Vagina (tissue), 2 donors: ENCODE results near the gene GPR4. TPM values are rescaled to one million over a fixed set of nuclear protein-coding genes. Genes with fewer than 3 reads are reported as not detected.

Source experiments
- DNase-seq, 2 donors: peaks; one replicate each; pipeline ENCODE4 v3.0.0-alpha.2; 2017; ENCODE audit errors: extremely low spot score in 2 of 2
- H3K27ac ChIP-seq: fragments of 200-600 bp; sonication (generic); one replicate; pipeline ENCODE4 v1.5.1; 2019
- H3K27me3 ChIP-seq: fragments of 200-600 bp; sonication (generic); one replicate; pipeline ENCODE4 v1.5.1; 2019
- H3K36me3 ChIP-seq, 2 donors: fragments of 200-600 bp; sonication (generic); one replicate each; pipeline ENCODE4 v1.5.1; 2017 to 2019
- H3K4me1 ChIP-seq: fragments of 200-600 bp; sonication (generic); one replicate; pipeline ENCODE4 v1.5.1; 2019
- H3K4me3 ChIP-seq, 2 donors: fragments of 200-600 bp; sonication (generic); 1 replicate in 1 of 2; 2 replicates in 1 of 2; pipeline ENCODE4 v1.5.1; 2016 to 2019
- H3K9me3 ChIP-seq: fragments of 200-600 bp; sonication (generic); one replicate; pipeline ENCODE4 v1.5.1; 2019
- CTCF ChIP-seq, 3 experiments: fragments of 450-650 bp in 2 of 3; fragments of 200-600 bp in 1 of 3; sonication (generic) in 1 of 3; IDR thresholded peaks; one replicate each; pipeline ENCODE4 v1.5.1; 2017 to 2019; ENCODE audit warnings: antibody characterized with exemption in 3 of 3, mild to moderate bottlenecking in 2 of 3, moderate library complexity in 2 of 3
- POLR2A ChIP-seq, 2 donors: fragments of 450-650 bp; IDR thresholded peaks; one replicate each; pipeline ENCODE4 v1.6.1; 2017; ENCODE audit warnings: antibody characterized with exemption in 2 of 2, mild to moderate bottlenecking in 2 of 2, moderate library complexity in 2 of 2
- POLR2AphosphoS5 ChIP-seq, 2 donors: sonication (generic); formaldehyde crosslinking; IDR thresholded peaks; one replicate each; pipeline ENCODE4 v1.9.0; 2017; ENCODE audit warnings: antibody characterized with exemption in 2 of 2, mild to moderate bottlenecking in 2 of 2, low read depth in 1 of 2; ENCODE audit not compliant: insufficient read depth in 1 of 2
- intact Hi-C: fragments of 100-400 bp; cut with DNase I; formaldehyde crosslinking; loops from one replicate; pipeline ENCODE4 v1.15.1; 2023
- total RNA-seq: library from RNA; depleted of rRNA; stranded (reverse); fragments of >200 nt; gene quantifications from one replicate; pipeline ENCODE4 v1.2.3, GENCODE V29; 2016

The GPR4 gene
- total RNA-seq, 1 donor from 2014 or later = 3.4 TPM

- H3K4me1 ChIP-seq = peaks cover 62% of the 10 kb centered on the region
- H3K27ac ChIP-seq = peak overlapping the region; percentile 77
- H3K9me3 ChIP-seq = no peaks in the 10 kb centered on the region
- H3K36me3 ChIP-seq = no peaks in the 10 kb centered on the region
- intact Hi-C loops = loop anchor here (5.0 kb wide), 1 partner anchor 34 kb away; no protein-coding TSS in a partner anchor
- DNase-seq = no peak
- TF ChIP-seq POLR2AphosphoS5 (IDR thresholded peaks at IDR 0.05; ENCODE audit: insufficient read depth in 1 of 2, low read depth in 1 of 2) (no peak), CTCF (IDR thresholded peaks at IDR 0.05) (no peak), POLR2A (IDR thresholded peaks at IDR 0.05) (no peak)
- peak overlapping the region in 1 of 2 donors; percentile 56 for H3K4me3 ChIP-seq
- no peaks in the 10 kb centered on the region for H3K27me3 ChIP-seq
Observed at GRCh38 chr19:45640849-45641273, 38.8 kb upstream of the GPR4 start.

GRCh38 chr19:45638930-45639729 lies 37.1 kb upstream of the GPR4 start, which contains the start of gene EML2:
Gene EML2, minus strand, starts transcription at chr19:45639397. Its CDS starts 21 bp downstream, at chr19:45639376.
- H3K27ac ChIP-seq = peak within 1 kb of the TSS; percentile 68
- TF ChIP-seq POLR2AphosphoS5 (IDR thresholded peaks at IDR 0.05; ENCODE audit: insufficient read depth in 1 of 2, low read depth in 1 of 2) (peak in 1 of 2 donors; percentile 48), POLR2A (IDR thresholded peaks at IDR 0.05) (no peak)
- H3K36me3 ChIP-seq = no peaks in the 10 kb centered on the region
- DNase-seq = no peak
- intact Hi-C loops = no loop called here
- peak within 1 kb of the TSS; percentile 63 to 69 for H3K4me3 ChIP-seq
- H3K4me1 ChIP-seq = peaks cover 52% of the 10 kb centered on the region
- H3K9me3 ChIP-seq = no peaks in the 10 kb centered on the region
- H3K27me3 ChIP-seq = no peaks in the 10 kb centered on the region

GRCh38 chr19:45637890-45638667 lies 36.1 kb upstream of the GPR4 start:
- H3K9me3 ChIP-seq = no peaks in the 10 kb centered on the region
- peak overlapping the region; percentile 68 for H3K27ac ChIP-seq
- intact Hi-C loops = no loop called here
- H3K4me3 ChIP-seq = peak overlapping the region; percentile 63 to 69
- no peaks in the 10 kb centered on the region for H3K36me3 ChIP-seq
- no peak for DNase-seq
- H3K4me1 ChIP-seq = peaks cover 46% of the 10 kb centered on the region
- H3K27me3 ChIP-seq = no peaks in the 10 kb centered on the region
- TF ChIP-seq CTCF (IDR thresholded peaks at IDR 0.05) = no peak
- TF ChIP-seq POLR2A (IDR thresholded peaks at IDR 0.05) = no peak
- TF ChIP-seq POLR2AphosphoS5 (IDR thresholded peaks at IDR 0.05; ENCODE audit: insufficient read depth in 1 of 2, low read depth in 1 of 2) = no peak

- H3K9me3 ChIP-seq = no peaks in the 10 kb centered on the region
- H3K27me3 ChIP-seq = no peaks in the 10 kb centered on the region
- TF ChIP-seq POLR2AphosphoS5 (IDR thresholded peaks at IDR 0.05; ENCODE audit: insufficient read depth in 1 of 2, low read depth in 1 of 2) (no peak), POLR2A (IDR thresholded peaks at IDR 0.05) (no peak), CTCF (IDR thresholded peaks at IDR 0.05) (no peak)
- H3K36me3 ChIP-seq = no peaks in the 10 kb centered on the region
- intact Hi-C loops = no loop called here
- no peak for DNase-seq
- peaks cover 35% of the 10 kb centered on the region for H3K4me1 ChIP-seq
- no peak overlapping the region for H3K27ac ChIP-seq
- H3K4me3 ChIP-seq = no peak overlapping the region
Observed at GRCh38 chr19:45636902-45637301, 34.9 kb upstream of the GPR4 start.

GRCh38 chr19:45636275-45636674 lies 34.3 kb upstream of the GPR4 start:
- Histone ChIP-seq H3K9me3 (no peaks in the 10 kb centered on the region), H3K4me3 (no peak overlapping the region), H3K4me1 (peaks cover 28% of the 10 kb centered on the region), H3K36me3 (no peaks in the 10 kb centered on the region), H3K27ac (no peak overlapping the region), H3K27me3 (no peaks in the 10 kb centered on the region)
- intact Hi-C loops = no loop called here
- DNase-seq = no peak
- TF ChIP-seq CTCF (IDR thresholded peaks at IDR 0.05) = no peak
- no peak for TF ChIP-seq POLR2AphosphoS5 (IDR thresholded peaks at IDR 0.05; ENCODE audit: insufficient read depth in 1 of 2, low read depth in 1 of 2)
- TF ChIP-seq POLR2A (IDR thresholded peaks at IDR 0.05) = no peak
